NT2/D1 (cell line): ENCODE data around the gene BMPER.

Experiments
- DNase-seq: peaks from one replicate; pipeline ENCODE4 v3.0.0-alpha.2; 2011; ENCODE audit warnings: low read depth, low spot score
- H3K27me3 ChIP-seq: 2 replicates; pipeline ENCODE4 v1.6.0; 2011; ENCODE audit warnings: mild to moderate bottlenecking; ENCODE audit not compliant: insufficient read length, insufficient read depth
- H3K36me3 ChIP-seq: 2 replicates; pipeline ENCODE4 v1.6.1; 2011; ENCODE audit warnings: mild to moderate bottlenecking, low read length, mixed read lengths; ENCODE audit not compliant: insufficient read depth, insufficient read length
- H3K4me1 ChIP-seq: 2 replicates; pipeline ENCODE4 v1.5.1; 2011; ENCODE audit not compliant: insufficient read depth, insufficient read length
- H3K4me3 ChIP-seq: 2 replicates; pipeline ENCODE4 v1.5.1; 2011; ENCODE audit warnings: low read depth; ENCODE audit not compliant: insufficient read length
- H3K9ac ChIP-seq: 2 replicates; pipeline ENCODE4 v1.6.0; 2011; ENCODE audit warnings: low read depth; ENCODE audit not compliant: insufficient read length
- H3K9me3 ChIP-seq: 2 replicates; pipeline ENCODE4 v1.5.1; 2011; ENCODE audit warnings: mild to moderate bottlenecking, low read length; ENCODE audit not compliant: insufficient read depth
- SUZ12 ChIP-seq: IDR thresholded peaks from 2 replicates; pipeline ENCODE4 v1.6.1; 2011; ENCODE audit not compliant: insufficient read length, insufficient read depth; ENCODE audit errors: extremely low read depth
- YY1 ChIP-seq: IDR thresholded peaks from 2 replicates; pipeline ENCODE4 v1.6.1; 2011; ENCODE audit not compliant: insufficient read length, insufficient read depth
- ZNF274 ChIP-seq: IDR thresholded peaks from 2 replicates; pipeline ENCODE4 v1.6.1; 2011; ENCODE audit warnings: mild to moderate bottlenecking, low read depth, low read length

BMPER gene

DNA sequence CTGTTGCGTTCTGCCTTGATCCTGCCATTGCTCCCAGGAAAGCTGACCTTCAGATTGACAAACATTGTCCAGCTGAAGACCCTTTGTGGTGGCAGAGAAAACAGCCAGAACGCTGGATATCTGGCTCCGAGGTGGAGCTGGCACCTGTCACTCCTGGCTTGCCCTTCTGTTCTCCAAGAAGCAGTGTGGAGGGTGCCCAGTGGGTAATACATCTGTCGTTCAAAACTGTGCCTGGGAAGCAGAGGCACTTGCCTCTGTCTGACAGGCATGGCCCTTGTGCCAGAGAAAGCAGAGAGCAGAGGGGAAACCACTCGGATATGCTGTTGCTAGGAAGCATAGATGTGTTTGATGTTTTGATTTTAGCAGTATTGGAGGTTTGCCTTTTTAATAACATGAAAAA is 231.4 kb downstream of the BMPER start:
- TF ChIP-seq SUZ12 (no peak), ZNF274 (no peak), YY1 (no peak)
- DNase-seq, result no peak
- Histone ChIP-seq H3K9me3 (no peaks in the 10 kb centered on the region), H3K4me1 (peaks cover 2% of the 10 kb centered on the region), H3K36me3 (no peaks in the 10 kb centered on the region), H3K9ac (no peak overlapping the region), H3K4me3 (no peak overlapping the region), H3K27me3 (no peaks in the 10 kb centered on the region)

DNA sequence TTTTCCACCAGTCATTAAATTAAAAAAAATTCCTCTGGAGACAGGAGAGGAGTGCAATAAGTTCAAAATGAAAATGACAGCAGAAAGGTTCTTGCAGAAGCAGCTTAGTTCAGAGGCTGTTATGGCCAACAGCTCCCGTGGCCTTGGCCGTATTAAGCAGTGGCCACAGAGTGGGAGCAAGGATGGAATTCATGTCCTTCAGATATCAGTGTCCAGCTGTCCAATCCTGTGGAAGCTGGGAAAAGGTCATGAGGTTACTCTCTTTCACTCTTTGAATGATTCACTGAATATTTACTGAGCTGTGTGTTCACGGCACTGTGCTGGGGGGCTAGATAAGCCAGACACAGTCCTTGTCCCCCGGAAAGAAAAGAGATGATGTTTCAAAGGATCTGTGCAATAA is 231.8 kb downstream of the BMPER start:
- TF ChIP-seq SUZ12, result no peak
- no peak for TF ChIP-seq ZNF274
- TF ChIP-seq YY1, result no peak
- no peak for DNase-seq
- no peaks in the 10 kb centered on the region for H3K36me3 ChIP-seq
- no peaks in the 10 kb centered on the region for H3K27me3 ChIP-seq
- H3K4me3 ChIP-seq, result no peak overlapping the region
- H3K9me3 ChIP-seq, result no peaks in the 10 kb centered on the region
- peaks cover 2% of the 10 kb centered on the region for H3K4me1 ChIP-seq
- H3K9ac ChIP-seq, result no peak overlapping the region

DNA sequence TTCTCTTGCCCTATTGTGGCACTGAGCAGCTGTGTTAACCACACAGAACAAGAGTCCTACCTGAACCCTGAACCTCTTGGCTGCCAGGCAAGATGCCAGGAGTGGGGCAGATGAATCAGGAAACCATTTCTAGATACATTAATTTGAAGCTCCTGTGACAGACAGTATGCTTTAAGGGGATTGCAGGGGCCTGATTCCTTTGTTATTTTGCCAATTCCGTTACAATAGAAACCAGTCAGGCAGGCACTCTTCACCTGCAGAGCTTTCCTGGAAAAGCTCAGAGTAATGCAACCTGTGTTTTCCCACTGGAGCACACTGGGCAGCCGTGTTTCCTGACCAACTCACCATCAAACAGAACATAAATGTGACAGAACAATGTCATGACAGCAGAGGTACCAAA is 233.1 kb downstream of the BMPER start:
- Histone ChIP-seq H3K4me3 (no peak overlapping the region), H3K4me1 (peaks cover 2% of the 10 kb centered on the region), H3K36me3 (no peaks in the 10 kb centered on the region), H3K9me3 (no peaks in the 10 kb centered on the region), H3K27me3 (no peaks in the 10 kb centered on the region), H3K9ac (no peak overlapping the region)
- no peak for DNase-seq
- no peak for TF ChIP-seq ZNF274

- no peaks in the 10 kb centered on the region for H3K36me3 ChIP-seq
- DNase-seq, result no peak
- no peaks in the 10 kb centered on the region for H3K27me3 ChIP-seq
- TF ChIP-seq ZNF274 (no peak), YY1 (no peak), SUZ12 (no peak)
- no peak overlapping the region for H3K4me3 ChIP-seq
- no peaks in the 10 kb centered on the region for H3K9me3 ChIP-seq
- peaks cover 2% of the 10 kb centered on the region for H3K4me1 ChIP-seq
- no peak overlapping the region for H3K9ac ChIP-seq
These were observed 233.7 kb downstream of the BMPER start for GRCh38 chr7:34139086-34139485.

DNA sequence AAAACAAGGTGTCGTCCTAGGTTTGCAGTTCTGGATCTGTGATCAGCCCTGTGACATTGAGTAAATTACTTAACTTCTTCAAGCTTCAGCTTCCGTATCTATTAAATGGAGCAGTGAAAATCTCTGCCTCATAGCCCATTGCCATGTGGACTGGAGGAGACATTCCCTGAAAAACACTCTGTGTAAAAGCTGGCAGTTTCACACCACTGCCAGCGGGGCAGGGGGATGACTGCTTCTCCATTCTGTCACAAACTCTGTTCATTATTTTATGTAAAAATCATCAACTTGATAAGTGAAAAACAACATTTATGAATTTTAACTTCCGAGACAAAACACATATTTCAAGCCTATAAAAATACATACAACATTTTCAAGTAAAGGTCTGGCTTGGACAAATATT is 234.7 kb downstream of the BMPER start:
- DNase-seq, result no peak
- H3K4me1 ChIP-seq, result peaks cover 2% of the 10 kb centered on the region
- no peaks in the 10 kb centered on the region for H3K27me3 ChIP-seq
- no peak for TF ChIP-seq ZNF274
- TF ChIP-seq YY1, result no peak
- no peak for TF ChIP-seq SUZ12
- H3K36me3 ChIP-seq, result no peaks in the 10 kb centered on the region
- H3K9ac ChIP-seq, result no peak overlapping the region
- no peaks in the 10 kb centered on the region for H3K9me3 ChIP-seq
- no peak overlapping the region for H3K4me3 ChIP-seq

DNA sequence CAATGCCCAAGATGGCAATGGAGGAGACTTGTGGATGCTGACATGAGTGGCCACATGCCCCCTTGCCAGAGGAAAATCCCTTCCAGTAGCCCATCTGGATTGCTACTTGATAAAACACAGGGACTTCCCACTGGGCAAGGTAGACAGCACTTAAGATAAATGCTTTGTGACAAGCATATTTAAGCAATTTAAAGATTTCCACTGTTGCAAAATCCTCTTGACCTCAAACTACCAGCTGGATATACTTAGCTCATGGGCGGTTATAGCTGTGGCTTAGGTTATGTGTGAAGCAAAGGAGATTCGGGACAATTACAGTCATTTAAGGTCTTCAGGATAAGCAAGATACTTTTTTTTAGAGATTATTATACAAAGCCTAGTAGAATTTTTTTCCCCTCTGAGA is 238.1 kb downstream of the BMPER start:
- Histone ChIP-seq H3K36me3 (no peaks in the 10 kb centered on the region), H3K9me3 (no peaks in the 10 kb centered on the region), H3K4me1 (peaks cover 2% of the 10 kb centered on the region), H3K9ac (no peak overlapping the region), H3K27me3 (no peaks in the 10 kb centered on the region), H3K4me3 (no peak overlapping the region)
- no peak for DNase-seq
- TF ChIP-seq YY1 (no peak), SUZ12 (no peak), ZNF274 (no peak)

- Histone ChIP-seq H3K4me3 (no peak overlapping the region), H3K4me1 (no peaks in the 10 kb centered on the region), H3K9me3 (no peaks in the 10 kb centered on the region), H3K27me3 (no peaks in the 10 kb centered on the region), H3K9ac (no peak overlapping the region), H3K36me3 (no peaks in the 10 kb centered on the region)
- TF ChIP-seq ZNF274 (no peak), YY1 (no peak), SUZ12 (no peak)
- DNase-seq, result no peak
These were observed 240.3 kb downstream of the BMPER start for GRCh38 chr7:34145603-34146002.

DNA sequence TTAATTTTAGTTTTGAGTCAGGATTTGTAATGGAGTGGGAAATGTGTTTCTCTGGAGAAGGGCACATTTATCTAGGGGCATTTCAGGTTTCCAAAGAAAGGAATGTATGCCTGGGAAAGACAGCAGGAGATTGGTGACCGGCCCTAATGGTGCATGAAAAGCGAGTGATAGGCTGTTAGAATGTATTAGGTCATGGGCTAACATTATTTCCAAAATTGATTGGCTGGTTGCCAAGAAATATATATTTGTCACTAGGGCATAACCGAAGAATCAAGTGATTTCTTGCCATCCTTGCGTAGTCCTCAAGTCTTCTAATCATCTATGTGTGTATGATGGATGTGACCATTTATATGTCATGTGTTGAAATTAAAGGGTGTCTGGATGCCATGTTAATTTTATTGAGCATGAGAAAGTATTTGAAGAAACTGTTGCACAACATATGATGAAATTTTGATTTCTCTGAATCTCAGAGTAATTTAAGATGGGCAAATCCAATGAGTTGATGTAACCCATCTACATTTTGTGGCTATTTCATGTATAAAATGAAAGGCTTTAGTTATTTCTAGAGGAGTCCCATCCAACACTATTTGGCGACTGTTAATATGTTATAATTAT is 248.4 kb downstream of the BMPER start:
- Histone ChIP-seq H3K4me3 (no peak overlapping the region), H3K9ac (no peak overlapping the region), H3K9me3 (no peaks in the 10 kb centered on the region), H3K36me3 (no peaks in the 10 kb centered on the region), H3K4me1 (no peaks in the 10 kb centered on the region), H3K27me3 (no peaks in the 10 kb centered on the region)
- TF ChIP-seq ZNF274 (no peak), SUZ12 (no peak), YY1 (no peak)
- DNase-seq, result no peak
